SIG-M5 (cell line): ENCODE results near the gene CGB1.
"Not testable (repeated sequence)": the region's sequence is repeated elsewhere in the genome, so short reads cannot be mapped to it uniquely, and the experiment has no call there.

Experiments
- DNase-seq: peaks from one replicate; lab custom pipeline; 2025; lab: John Stamatoyannopoulos, UW

Gene CGB1

DNA sequence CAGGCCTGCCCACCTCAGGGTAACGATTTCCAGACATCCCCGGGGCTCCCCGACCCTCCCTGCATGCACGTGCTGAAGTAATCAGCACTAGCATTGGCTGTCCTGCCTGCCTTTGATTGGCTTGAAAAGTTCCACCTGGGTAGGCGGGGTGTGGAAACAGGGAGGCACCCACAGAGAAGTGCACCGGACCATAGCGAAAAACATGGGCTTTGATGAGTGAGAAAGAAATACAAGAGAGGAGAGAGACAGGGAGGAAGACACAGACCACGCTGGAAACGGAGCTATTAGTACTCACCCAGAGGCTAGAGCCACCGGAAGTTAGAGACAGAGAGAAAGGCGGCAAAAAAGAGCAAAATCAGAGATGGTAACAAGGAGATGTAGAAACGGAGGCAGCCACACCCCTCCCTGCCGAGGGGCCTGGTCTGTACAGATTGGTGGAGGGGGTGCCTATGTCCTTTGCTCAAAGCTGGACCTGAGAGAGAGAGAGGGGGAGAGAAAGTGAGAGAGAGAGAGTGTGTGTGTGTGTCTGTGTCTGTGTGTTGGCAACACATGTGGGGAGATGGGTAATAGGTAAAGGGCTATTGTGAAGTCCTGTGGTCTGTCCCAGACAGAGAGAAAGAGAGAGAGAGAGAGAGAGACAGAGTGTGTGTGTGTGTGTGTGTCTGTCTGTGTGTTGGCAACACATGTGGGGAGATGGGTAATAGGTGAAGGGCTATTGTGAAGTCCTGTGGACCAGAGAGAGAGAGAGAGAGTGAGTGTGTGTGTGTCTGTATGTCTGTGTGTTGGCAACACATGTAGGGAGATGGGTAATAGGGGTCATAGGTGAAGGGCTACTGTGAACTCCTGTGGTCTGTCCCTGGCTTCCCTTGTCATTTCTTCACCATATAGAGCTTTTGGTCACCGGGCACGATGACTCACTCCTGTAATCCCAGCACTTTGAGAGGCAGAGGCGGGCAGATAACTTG lies 15.5 kb downstream of the CGB1 start:
- no peak for DNase-seq

GRCh38 chr19:49020342-49020741 lies 16.4 kb downstream of the CGB1 start:
- no peak for DNase-seq

DNA sequence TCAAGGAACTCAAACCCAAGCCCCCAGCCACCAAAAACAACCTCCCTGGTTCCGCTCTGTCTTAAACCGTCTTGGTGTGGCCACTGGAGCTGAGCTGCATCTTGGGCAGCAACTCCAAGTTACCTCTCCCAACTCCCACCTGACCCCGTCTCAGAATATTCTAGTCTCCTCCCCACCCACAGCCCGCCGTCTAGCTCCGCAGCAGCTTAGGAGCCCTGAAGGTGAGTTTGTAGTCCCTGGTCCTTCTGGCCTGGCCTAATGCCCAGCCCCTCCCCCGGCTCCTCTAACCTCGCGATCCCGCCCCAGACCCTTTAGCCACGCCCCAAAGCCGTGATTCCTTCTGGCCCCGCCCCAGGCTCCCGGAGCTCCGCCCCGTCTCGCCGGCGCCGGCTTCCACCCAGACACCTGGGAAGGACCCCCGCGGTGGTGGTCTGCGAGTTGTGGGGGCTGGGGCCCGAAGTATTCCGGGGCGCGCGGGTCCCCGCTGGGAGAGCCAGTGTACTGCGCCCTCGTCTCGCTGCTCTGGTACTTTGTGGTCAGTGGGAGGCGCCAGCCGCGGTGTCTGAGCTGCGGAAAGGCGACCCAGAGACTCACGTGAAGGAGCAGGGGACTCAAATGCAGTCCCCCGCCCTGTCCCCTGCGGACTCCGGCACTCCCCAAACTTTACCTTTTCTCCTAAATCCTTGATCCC lies 17.3 kb downstream of the CGB1 start:
- no peak for DNase-seq

- not testable (repeated sequence) for DNase-seq
Measured at GRCh38 chr19:49018388-49019241, 18.1 kb downstream of the CGB1 start.

DNA sequence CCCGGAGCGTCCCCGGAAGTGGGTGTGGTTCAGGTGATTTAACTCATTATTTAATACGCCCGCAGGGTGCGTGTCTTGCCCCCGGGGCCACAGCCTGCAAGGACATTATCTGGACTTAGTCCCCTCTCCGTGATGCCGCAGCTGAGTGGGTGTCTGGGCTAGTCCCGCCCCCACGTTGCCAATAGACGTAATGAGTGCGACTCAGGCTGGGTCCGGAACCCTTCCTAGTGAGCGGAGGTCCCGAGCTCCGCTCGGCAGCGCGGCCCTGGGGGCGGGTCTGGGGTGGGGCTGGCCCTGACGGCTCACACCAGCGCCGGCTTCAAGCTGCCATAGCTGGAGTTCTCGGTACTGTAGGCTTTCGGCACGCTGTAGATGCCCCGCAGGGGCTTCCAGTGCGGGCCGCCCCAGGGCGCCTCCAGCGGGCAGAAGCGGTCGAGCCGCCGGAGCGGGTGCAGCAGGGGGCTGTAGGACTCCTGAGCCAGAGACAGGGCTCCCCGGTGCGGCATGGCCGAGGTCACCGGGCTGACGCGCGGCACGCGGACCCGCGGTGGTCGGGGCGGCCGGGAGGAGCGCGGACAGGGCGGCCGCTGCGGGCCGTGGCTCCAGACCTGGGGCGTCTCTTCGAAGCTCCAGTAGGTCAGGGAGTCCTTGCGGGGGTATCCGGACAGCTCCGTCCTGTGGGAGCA lies 18.9 kb downstream of the CGB1 start:
- no peak for DNase-seq

- DNase-seq, result no peak
Measured at GRCh38 chr19:49017041-49017665, 19.5 kb downstream of the CGB1 start, which contains the start of gene LHB. Gene LHB, minus strand, starts transcription at chr19:49017091. Its CDS starts 10 bp downstream, at chr19:49017081.

DNA sequence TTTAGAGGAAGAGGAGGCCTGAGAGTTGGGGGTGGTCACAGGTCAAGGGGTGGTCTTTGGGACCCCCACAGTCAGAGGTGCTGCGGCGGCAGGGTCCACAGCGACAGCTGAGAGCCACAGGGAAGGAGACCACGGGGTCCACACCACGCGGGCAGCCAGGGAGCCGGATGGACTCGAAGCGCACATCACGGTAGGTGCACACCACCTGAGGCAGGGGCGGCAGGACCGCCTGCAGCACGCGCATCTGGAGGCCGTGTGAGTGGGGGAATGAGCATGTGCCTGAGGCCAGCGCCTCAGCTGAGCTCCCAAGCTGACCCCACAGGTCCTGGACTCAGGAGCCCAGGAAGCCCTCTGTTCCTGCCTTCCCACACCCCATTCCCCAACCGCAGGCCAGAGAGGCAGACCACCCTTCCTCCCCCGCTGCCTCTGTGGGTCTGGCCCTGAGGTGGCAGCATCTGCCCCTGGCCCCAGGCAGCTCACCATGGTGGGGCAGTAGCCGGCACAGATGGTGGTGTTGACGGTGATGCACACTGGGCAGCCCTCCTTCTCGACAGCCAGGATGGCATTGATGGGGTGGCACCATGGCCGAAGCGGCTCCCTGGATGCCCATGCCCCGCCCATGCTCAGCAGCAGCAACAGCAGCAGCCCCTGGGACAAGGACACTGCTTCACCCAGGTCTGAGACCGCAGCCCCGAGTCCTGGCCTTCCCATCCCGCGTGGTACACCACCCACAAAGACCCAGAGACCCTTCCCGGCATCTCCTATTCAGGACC lies 20.4 kb downstream of the CGB1 start:
- no peak for DNase-seq

DNA sequence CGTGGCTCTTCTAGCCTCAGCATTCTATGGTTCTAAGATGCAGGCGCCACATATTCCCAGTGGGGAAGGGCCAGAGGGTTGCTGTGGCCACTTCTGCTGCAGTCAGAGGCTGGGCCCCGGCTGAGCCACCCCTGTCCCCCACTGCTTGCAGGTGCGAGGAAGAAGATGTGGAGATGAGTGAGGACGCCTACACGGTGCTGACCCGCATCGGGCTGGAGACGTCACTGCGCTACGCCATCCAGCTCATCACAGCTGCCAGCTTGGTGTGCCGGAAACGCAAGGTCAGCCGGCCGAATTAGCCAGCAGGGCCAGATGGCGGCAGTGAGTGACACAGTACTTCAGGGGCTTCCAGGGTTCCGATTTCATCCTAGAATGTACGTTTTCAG lies 21.8 kb downstream of the CGB1 start:
- DNase-seq, result no peak

DNA sequence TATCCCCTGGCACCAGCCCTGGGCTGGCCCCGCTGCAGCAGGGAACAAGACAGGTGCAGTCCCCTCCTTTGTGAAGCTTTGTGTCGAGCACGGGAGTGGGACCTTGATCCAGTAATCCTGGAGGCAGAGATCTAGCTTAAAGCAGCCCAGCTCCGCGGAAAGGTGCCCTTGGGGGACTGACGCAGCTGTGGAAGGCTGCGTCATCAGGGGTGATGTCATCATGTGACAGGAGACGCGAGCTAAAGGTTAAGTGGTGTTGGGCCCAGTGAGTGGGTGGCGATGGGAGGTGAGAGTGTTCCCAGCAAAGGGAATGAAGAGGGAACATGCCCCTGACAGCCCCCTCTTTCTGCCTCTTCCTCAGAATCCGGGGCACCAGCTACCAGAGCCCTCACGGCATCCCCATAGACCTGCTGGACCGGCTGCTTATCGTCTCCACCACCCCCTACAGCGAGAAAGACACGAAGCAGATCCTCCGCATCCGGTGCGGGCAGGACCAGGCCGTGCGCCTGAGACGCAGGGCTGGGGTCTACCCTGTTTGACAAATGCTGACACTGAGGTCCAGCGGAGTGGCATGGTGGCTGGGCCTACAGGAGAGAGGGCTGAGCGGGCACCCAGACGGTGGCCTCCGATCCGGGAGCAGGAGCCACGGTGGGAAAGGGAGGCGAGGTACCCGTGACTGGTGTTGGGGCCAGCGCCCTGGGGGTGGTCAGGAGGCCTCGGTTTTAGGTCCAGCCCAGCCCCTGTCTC lies 22.4 kb downstream of the CGB1 start:
- DNase-seq, result no peak

GRCh38 chr19:49011194-49011593 lies 25.5 kb downstream of the CGB1 start:
- no peak for DNase-seq

DNA sequence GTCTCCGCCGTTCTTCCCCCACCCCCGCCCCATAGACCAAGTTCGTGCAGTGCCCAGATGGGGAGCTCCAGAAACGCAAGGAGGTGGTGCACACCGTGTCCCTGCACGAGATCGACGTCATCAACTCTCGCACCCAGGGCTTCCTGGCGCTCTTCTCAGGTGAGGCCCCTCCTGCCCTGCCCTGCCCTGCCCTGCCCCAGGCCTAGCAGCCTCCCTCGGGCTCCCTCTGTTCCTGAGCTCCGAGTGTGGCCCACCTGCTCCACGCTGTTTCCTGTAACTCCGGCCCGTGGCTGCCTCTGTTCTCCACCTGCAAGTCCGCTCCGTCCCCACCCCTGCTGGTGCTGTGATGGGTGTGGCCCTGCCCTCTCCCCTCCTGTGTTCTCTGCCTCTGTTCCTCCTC lies 26.2 kb downstream of the CGB1 start:
- no peak for DNase-seq

GRCh38 chr19:49009828-49010227 lies 26.9 kb downstream of the CGB1 start:
- DNase-seq, result no peak

GRCh38 chr19:49006905-49007304 lies 29.8 kb downstream of the CGB1 start:
- no peak for DNase-seq

- DNase-seq, result no peak
Measured at GRCh38 chr19:49004964-49005614, 31.6 kb downstream of the CGB1 start.

- DNase-seq, result no peak
Measured at GRCh38 chr19:49004133-49004532, 32.6 kb downstream of the CGB1 start.

DNA sequence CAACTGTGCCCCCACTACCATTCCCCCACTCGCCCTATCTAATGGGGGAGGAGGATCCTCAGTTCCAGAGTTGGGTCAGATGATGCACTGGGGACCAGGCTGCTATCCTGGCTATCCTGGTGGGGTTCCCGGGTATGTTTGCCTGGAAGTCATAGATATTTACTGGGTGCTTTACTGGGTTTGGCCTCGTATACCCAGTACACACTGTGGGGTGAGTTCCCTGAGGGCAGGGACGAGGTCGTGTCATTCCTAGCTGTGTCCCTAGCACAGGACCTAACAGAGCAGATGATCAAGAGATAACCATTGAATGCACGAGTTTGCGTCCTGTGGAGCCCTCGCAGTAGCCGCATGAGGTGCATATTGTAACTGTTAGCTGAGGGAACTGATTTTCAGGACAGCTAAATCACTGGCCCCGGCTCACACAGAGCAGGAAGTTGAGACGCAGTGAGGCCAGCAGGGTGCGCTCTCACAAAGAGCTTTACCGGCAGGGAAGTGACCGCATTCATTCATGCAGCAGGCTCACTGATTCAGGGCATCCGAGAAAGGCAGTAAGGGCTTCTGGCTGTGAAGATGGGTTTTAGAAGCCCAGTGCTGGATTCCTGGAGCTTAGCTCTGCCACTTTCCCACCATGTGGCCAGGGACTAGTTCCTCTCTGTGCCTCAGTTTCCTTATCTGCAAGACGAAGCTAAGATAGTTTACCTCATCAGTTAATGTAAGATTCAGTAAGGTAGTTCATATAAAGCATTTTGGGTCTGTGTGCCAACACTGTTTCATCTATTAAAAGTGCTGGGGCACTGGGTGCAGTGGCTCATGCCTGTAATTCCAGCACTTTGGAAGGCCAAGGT lies 37.0 kb downstream of the CGB1 start:
- no peak for DNase-seq

GRCh38 chr19:48997972-48998371 lies 38.7 kb downstream of the CGB1 start:
- DNase-seq, result no peak

DNA sequence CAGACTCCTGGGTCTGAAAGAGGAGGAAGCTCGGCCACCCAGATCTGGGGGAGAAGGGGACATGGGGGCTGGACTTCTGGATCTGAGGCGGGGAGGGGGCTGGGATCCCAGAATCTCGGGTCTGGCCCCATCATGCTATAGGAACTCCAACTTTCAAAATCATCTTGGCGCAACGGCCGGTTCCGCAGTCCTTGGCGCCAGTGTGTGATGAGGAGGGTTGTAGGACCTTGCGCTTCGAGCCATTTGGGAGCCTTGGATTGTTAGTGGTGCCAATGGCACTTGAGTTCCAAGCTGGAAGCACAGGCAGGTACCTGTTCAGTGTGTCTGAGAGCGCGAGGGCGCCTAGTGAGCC lies 42.7 kb downstream of the CGB1 start:
- no peak for DNase-seq
